HCT116 (cell line): Measurements from ENCODE around the gene MNT. TPM values are rescaled to one million over a fixed set of nuclear protein-coding genes. Genes with fewer than 3 reads are reported as not detected.
"Not testable (repeated sequence)": the region's sequence is repeated elsewhere in the genome, so short reads cannot be mapped to it uniquely, and the experiment has no call there.

Experiments
- ATAC-seq: fragments of 200-7000 bp; cut with Tn5 transposase; 2 replicates; pipeline ENCODE4 v1.9.1; 2020; ENCODE audit warnings: mild to moderate bottlenecking, moderate library complexity
- BruUV-seq: library from RNA; stranded (reverse); fragments of 400-500 nt; replicated peaks from 2 replicates; lab custom pipeline; 2021; lab: Mats Ljungman, UMichigan
- CTCF ChIA-PET: fragments of 300-600 bp; sonication (Branson Sonifier 250); formaldehyde crosslinking; loops from one replicate; lab custom pipeline; 2021; ENCODE audit warnings: antibody characterized with exemption; lab: Charles Lee
- POLR2A ChIA-PET: fragments of 300-600, 350-600 bp; sonication (Branson Sonifier 250); formaldehyde crosslinking; loops from one replicate; lab custom pipeline; 2021; ENCODE audit warnings: antibody characterized with exemption; lab: Charles Lee
- RAD21 ChIA-PET, 2 experiments: fragments of 300-600 bp; sonication (Branson Sonifier 250); formaldehyde crosslinking; loops; one replicate each; lab custom pipeline; 2023; ENCODE audit warnings: low total read pairs in 2 of 2; ENCODE audit not compliant: uncharacterized antibody in 2 of 2, unreplicated experiment in 2 of 2, low non-redundant PET in 1 of 2; lab: Charles Lee
- DNase-seq: peaks from one replicate; pipeline ENCODE4 v3.0.0-alpha.2; 2010; ENCODE audit warnings: low read depth, low spot score
- H2AFZ ChIP-seq: fragments of 200-600 bp; shearing (Covaris generic), sonication (generic); 2 replicates; pipeline ENCODE4 v1.6.1; 2017; ENCODE audit warnings: low read depth, mixed run types, mixed read lengths, antibody characterized with exemption, low read length; ENCODE audit not compliant: poor library complexity, severe bottlenecking
- H3K27ac ChIP-seq: 2 replicates; pipeline ENCODE4 v1.5.1; 2012; ENCODE audit warnings: low read depth, low read length
- H3K27me3 ChIP-seq: fragments of 200-600 bp; sonication (generic); 2 replicates; pipeline ENCODE4 v1.6.1; 2016; ENCODE audit warnings: mixed run types, low read length, mixed read lengths; ENCODE audit not compliant: insufficient read depth
- H3K36me3 ChIP-seq, 2 experiments: fragments of 200-500 bp in 1 of 2; fragments of 200-600 bp in 1 of 2; sonication (Bioruptor generic) in 1 of 2; sonication (generic) in 1 of 2; 2 replicates each; pipeline versions ENCODE4 v1.5.1 to v1.6.1; 2014 to 2016; ENCODE audit warnings: low read length in 2 of 2, inconsistent platforms in 1 of 2, mixed read lengths in 1 of 2, mixed run types in 1 of 2; ENCODE audit not compliant: insufficient read depth in 2 of 2, control insufficient read depth in 1 of 2
- H3K4me1 ChIP-seq, 2 experiments: fragments of 200-600 bp in 1 of 2; sonication (generic) in 1 of 2; 2 replicates each; pipeline versions ENCODE4 v1.5.1 to v1.6.1; 2012 to 2017; ENCODE audit warnings: low read length in 2 of 2, inconsistent platforms in 1 of 2, mild to moderate bottlenecking in 1 of 2, mixed read lengths in 1 of 2, mixed run types in 1 of 2, moderate library complexity in 1 of 2; ENCODE audit not compliant: insufficient read depth in 2 of 2, control insufficient read depth in 1 of 2
- H3K4me2 ChIP-seq: fragments of 200-600 bp; sonication (generic); 2 replicates; pipeline ENCODE4 v1.6.1; 2017; ENCODE audit warnings: mixed run types, low read length, mixed read lengths
- H3K4me3 ChIP-seq, 2 experiments: fragments of 200-600 bp in 1 of 2; sonication (generic) in 1 of 2; replicated peaks in 1 of 2; 2 replicates each; pipeline ENCODE4 v1.5.1; 2011 to 2016; ENCODE audit warnings: low read length in 2 of 2, control low read depth in 1 of 2, low read depth in 1 of 2, mild to moderate bottlenecking in 1 of 2, mixed read lengths in 1 of 2, mixed run types in 1 of 2
- H3K79me2 ChIP-seq: fragments of 200-600 bp; sonication (generic); 2 replicates; pipeline ENCODE4 v1.6.1; 2017; ENCODE audit warnings: mild to moderate bottlenecking, mixed run types, low read length, moderate library complexity, mixed read lengths; ENCODE audit not compliant: insufficient read depth
- H3K9ac ChIP-seq: fragments of 200-600 bp; sonication (generic); 2 replicates; pipeline ENCODE4 v1.6.1; 2016; ENCODE audit warnings: low read length, mixed read lengths
- H3K9me2 ChIP-seq: fragments of 200-600 bp; sonication (generic), shearing (Covaris generic); 2 replicates; pipeline ENCODE4 v1.6.1; 2017; ENCODE audit warnings: mixed run types, mild to moderate bottlenecking, moderate library complexity; ENCODE audit not compliant: insufficient read depth
- H3K9me3 ChIP-seq, 2 experiments: fragments of 200-500 bp in 1 of 2; fragments of 200-600 bp in 1 of 2; sonication (Bioruptor generic) in 1 of 2; sonication (generic) in 1 of 2; 2 replicates each; pipeline ENCODE4 v1.6.1; 2014 to 2017; ENCODE audit warnings: low read length in 2 of 2, mixed read lengths in 2 of 2, inconsistent platforms in 1 of 2, low read depth in 1 of 2, mild to moderate bottlenecking in 1 of 2, mixed run types in 1 of 2, moderate library complexity in 1 of 2; ENCODE audit not compliant: control insufficient read depth in 1 of 2, insufficient read depth in 1 of 2
- H4K20me1 ChIP-seq: fragments of 200-600 bp; sonication (generic), shearing (Covaris generic); 2 replicates; pipeline ENCODE4 v1.6.1; 2017; ENCODE audit warnings: mixed run types, mild to moderate bottlenecking, moderate library complexity; ENCODE audit not compliant: insufficient read depth
- RAD21 ChIP-seq: IDR thresholded peaks from 2 replicates; pipeline ENCODE4 v1.6.1; 2012; ENCODE audit warnings: low read depth, mild to moderate bottlenecking
- ZNF274 ChIP-seq: fragments of 200-500 bp; sonication (Bioruptor generic); IDR thresholded peaks from 2 replicates; pipeline ENCODE4 v1.6.1; 2014; ENCODE audit warnings: mild to moderate bottlenecking, low read depth, low read length, inconsistent platforms
- intact Hi-C: fragments of 100-400 bp; cut with micrococcal nuclease; formaldehyde crosslinking; loops from 2 replicates; pipeline ENCODE4 v1.10.0; 2022
- total RNA-seq: library from RNA; stranded (reverse); gene quantifications from one replicate; pipeline ENCODE4 v1.2.1, GENCODE V29; 2021; ENCODE audit not compliant: unreplicated experiment
- TF ChIP-seq, protein P1 (sequence below): IDR thresholded peaks from 2 replicates; pipeline ENCODE4 v1.6.1; 2012

Gene MNT
- total RNA-seq, 1 experiment from 2014 or later = 37.0 TPM

GRCh38 chr17:2449486-2449885 lies 48.6 kb upstream of the MNT start:
- Histone ChIP-seq H3K4me2 (no peak overlapping the region), H3K79me2 (peaks cover 14% of the 10 kb centered on the region; the same call in 1 of the 2 replicates), H3K4me3 (no peak overlapping the region), H3K9ac (no peak overlapping the region), H3K9me3 (peaks cover 0 to 4% of the 10 kb centered on the region in 2 experiments; a peak in 1 of 4 replicates), H3K4me1 (no peaks in the 10 kb centered on the region), H4K20me1 (no peaks in the 10 kb centered on the region), H3K9me2 (no peaks in the 10 kb centered on the region), H3K36me3 (peaks cover 0 to 8% of the 10 kb centered on the region in 2 experiments; a peak in 2 of 4 replicates), H2AFZ (no peak overlapping the region), H3K27me3 (no peaks in the 10 kb centered on the region), H3K27ac (no peak overlapping the region)
- BruUV-seq = no TSS peak
- ChIA-PET CTCF (interaction anchor here (1.4 kb wide), 1 partner anchor 33 kb away, joined by 3 read pairs; no protein-coding TSS in a partner anchor), POLR2A (no interaction called here), RAD21 (no interaction called here)
- intact Hi-C loops = no loop called here
- TF ChIP-seq RAD21 (no peak), ZNF274 (no peak)
- TF ChIP-seq, protein P1, sequence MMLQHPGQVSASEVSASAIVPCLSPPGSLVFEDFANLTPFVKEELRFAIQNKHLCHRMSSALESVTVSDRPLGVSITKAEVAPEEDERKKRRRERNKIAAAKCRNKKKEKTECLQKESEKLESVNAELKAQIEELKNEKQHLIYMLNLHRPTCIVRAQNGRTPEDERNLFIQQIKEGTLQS = no peak
- ATAC-seq = no peak
- DNase-seq = no peak

GRCh38 chr17:2447479-2447878 lies 46.6 kb upstream of the MNT start:
- RAD21 ChIA-PET, POLR2A ChIA-PET, H3K27ac ChIP-seq, BruUV-seq, H3K9me3 ChIP-seq, H3K4me3 ChIP-seq, H3K4me1 ChIP-seq, H2AFZ ChIP-seq, DNase-seq, H4K20me1 ChIP-seq, ATAC-seq, CTCF ChIA-PET, H3K9ac ChIP-seq, H3K4me2 ChIP-seq, H3K27me3 ChIP-seq, H3K9me2 ChIP-seq, H3K36me3 ChIP-seq, intact Hi-C loops: not testable (repeated sequence)
- peaks cover 14% of the 10 kb centered on the region; the same call in 1 of the 2 replicates for H3K79me2 ChIP-seq
